HG03103 (cell line): ENCODE data around the gene SPATA1.
"Not testable (repeated sequence)": the region's sequence is repeated elsewhere in the genome, so short reads cannot be mapped to it uniquely, and the experiment has no call there.

ENCODE experiments used
- ATAC-seq: cut with Tn5 transposase; IDR thresholded peaks from one replicate; pipeline ENCODE4 v1.9.1; 2021; ENCODE audit warnings: low read depth; ENCODE audit not compliant: unreplicated experiment

The SPATA1 gene

GRCh38 chr1:84584126-84584525, 77.9 kb downstream of the SPATA1 start:
- ATAC-seq: no peak

- ATAC-seq: no peak
These were observed 79.6 kb downstream of the SPATA1 start for GRCh38 chr1:84585803-84586202.

- ATAC-seq: no peak
These were observed 80.9 kb downstream of the SPATA1 start for GRCh38 chr1:84587099-84587498.

GRCh38 chr1:84594959-84595358, 88.8 kb downstream of the SPATA1 start:
- ATAC-seq: not testable (repeated sequence)

DNA sequence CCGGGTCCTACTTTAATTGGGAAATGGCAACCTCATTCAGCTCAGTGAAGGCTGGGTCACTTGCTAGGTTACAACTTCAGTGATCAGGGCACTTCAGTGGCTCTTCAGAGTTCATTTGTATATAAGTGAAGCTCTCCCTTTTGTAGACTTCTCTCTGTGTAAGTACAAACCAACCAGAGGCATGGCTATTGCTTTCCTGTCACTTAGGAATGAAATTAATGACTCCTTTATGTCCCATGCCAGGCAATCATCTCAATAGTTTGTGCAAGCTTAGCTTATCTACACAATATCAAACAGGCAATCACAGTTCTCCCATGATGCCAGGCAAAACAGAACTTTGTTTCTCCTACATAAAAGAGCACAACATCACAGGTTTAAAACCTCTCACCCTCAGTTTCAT, 90.8 kb downstream of the SPATA1 start:
- no peak for ATAC-seq

- ATAC-seq: peak; percentile 3
These were observed 92.2 kb downstream of the SPATA1 start for GRCh38 chr1:84598418-84598817.

DNA sequence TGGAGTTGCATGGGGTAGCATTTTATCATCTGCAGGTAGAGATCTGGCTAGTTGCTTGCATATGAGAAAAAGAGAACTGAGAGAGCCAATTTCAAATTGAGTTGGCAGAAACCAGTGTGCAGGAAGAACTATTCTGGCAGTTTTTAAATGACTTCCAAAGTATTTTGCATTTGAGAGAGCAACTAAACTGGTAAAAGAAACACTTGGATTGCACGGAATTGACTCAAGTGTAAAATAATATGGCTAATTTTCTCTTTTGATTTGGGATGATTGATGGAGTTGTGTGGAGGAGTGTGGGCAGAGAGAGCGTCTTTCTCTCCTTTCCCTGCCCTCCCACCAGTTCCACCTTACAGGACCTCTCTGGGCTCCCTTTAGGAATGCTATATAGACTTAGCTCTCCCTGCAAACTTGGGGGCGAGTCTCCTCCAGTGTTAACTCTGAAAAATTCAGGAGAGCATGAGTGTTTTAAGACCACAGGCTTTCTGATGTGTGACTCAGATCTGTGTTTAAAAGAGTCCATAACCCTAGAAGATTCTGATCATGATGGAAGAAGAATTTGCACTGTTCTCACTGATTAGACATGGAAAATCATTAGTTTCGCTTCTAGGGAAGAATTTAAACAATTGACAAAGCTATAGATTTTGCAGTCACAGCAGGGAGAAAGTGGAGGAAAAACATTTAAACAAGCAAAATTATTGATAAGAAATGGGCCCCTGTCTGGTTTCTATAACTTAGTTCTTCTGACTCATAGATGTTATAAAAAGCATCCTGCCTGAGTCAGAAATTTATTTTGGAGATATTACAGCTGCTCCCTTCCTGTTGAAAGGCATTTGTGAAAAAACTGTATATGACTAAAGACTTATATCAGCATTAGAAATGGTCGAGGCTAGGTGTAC, 92.9 kb downstream of the SPATA1 start:
- peak; percentile 83 for ATAC-seq

GRCh38 chr1:84600796-84601195, 94.6 kb downstream of the SPATA1 start:
- ATAC-seq: no peak

DNA sequence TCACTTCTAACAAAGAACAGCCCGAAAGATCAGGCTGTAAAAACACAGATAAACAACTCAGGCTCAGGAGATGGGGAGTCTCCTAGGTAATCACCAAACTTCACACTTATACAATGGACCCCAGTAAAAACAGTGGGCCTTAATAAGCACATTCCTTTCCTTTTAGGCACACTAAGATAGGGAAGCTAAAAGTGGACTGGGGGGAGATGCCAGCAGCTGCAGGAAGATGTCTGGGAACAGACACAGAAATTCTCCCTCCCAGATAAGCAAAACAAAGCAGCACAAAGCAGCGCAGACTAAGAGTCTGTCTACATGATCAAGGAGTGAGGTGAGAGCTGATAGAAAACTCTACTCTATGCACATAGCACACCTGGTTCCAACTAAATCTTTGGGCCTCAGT, 97.0 kb downstream of the SPATA1 start:
- no peak for ATAC-seq

DNA sequence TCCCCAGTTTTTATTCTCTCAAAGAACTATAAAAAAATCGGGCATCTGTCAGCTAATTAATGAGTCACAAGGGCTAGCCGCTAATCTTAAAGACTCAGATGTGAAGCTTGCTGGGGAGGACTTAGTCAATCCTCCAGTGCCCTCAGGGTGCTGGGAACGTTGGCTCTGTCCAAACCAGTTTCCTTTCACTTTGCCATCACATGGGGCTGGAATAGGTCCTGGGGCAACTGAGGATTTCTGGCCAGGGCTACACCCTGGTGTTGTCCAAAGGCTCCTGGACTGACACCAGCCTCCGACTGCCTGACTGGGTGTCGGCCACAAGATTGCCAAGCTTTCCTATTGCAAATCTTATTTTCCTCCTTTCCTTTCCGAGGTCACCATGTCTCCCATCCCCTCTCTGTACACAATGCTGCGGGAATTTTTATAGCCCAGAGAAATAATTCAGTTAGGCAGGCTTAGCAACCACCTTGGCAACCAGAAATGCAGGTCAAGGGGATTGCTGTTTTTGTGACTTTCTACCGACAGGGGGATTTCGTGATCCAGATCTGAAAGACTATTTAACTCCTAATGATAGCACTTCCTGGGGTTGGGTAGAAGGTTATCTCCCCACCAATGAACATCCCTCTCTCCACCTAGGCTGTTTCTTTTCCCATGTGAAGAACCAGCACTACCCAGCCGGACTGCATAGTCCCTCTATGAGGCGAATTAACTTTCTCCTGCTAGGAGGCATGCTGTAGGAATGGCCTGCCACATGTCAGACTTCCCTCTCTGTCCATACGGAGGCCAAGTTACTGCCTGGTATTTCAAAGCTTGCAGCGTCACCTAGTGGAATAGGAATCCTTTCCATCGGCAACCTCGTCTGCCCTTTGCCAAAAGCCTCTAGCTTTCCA, 98.0 kb downstream of the SPATA1 start:
- no peak for ATAC-seq

- no peak for ATAC-seq
These were observed 99.0 kb downstream of the SPATA1 start for GRCh38 chr1:84605157-84605556.

DNA sequence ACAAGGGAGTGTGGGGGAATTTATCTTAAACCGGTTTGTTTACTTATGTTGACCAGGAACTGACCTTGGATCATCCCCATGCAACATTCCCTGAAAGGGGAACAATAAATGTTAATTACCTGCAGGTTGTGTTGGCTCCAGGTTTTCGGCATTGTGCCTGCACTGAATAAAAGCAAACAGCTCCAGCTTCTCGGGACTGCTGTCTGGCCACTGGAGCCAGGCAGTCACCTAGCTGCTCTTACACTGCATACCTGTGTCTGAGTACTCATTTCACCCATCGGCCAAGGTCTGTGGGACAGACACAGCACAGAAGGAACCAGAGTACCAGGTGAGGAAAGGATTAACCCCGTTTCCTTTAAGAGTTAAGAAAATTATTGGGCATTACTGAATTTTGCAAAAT, 100.8 kb downstream of the SPATA1 start:
- no peak for ATAC-seq

DNA sequence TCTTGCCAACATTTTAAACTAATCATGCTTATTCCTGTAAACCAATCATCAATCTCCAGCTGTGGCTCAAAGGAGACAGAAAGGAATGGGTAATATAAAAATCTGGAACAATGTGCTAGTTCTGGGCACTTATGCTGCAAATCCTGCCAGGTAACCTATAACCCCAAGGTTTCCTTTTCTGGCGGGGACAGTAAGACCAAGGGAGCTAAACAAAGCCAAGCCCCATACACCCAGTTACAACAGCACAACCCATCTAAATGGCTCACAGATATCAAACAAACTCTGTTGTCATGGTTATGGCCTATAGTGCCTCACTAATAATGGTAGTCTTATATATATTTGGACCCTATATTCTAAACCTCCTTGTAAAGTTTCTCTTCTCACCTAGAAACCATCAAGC, 104.9 kb downstream of the SPATA1 start:
- ATAC-seq: no peak

- no peak for ATAC-seq
These were observed 105.6 kb downstream of the SPATA1 start for GRCh38 chr1:84611796-84612195.

- ATAC-seq: no peak
These were observed 106.8 kb downstream of the SPATA1 start for GRCh38 chr1:84613026-84613425.

GRCh38 chr1:84613887-84614286, 107.7 kb downstream of the SPATA1 start:
- no peak for ATAC-seq

DNA sequence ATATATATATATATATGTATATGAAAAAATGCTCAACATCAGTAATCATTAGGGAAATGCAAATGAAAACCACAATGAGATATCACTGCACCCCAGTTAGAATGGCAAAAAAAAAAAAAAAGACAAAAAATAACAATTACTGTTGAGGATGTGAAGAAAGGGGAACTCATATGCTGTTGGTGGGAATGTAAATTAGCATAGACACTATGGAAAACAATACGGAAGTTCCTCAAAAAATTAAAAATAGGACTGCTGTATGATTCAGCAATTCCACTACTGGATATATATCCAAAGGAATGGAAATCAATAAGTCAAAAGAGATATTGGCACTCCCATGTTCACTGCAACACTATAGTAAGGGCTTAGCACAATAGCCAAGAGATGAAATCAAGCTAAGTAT, 109.6 kb downstream of the SPATA1 start:
- no peak for ATAC-seq
